GM12892 (cell line): ENCODE measurements around the gene ZNF488. TPM values are rescaled to one million over a fixed set of nuclear protein-coding genes. Genes with fewer than 3 reads are reported as not detected.
"Not testable (repeated sequence)": the region's sequence is repeated elsewhere in the genome, so short reads cannot be mapped to it uniquely, and the experiment has no call there.

Experiments
- DNase-seq: peaks from one replicate; pipeline ENCODE4 v3.0.0; 2011; ENCODE audit not compliant: insufficient read length
- FAIRE-seq: peaks from 2 replicates; lab custom pipeline; 2011; peaks lifted over from hg19 to GRCh38; lab: Jason Lieb, UNC
- POLR2A ChIP-seq: IDR thresholded peaks from 2 replicates; pipeline ENCODE4 v1.6.1; 2011; ENCODE audit warnings: low read depth, low read length, control low read depth
- POLR2AphosphoS5 ChIP-seq: IDR thresholded peaks from 2 replicates; pipeline ENCODE4 v1.6.1; 2011; ENCODE audit warnings: low read depth, low read length, control low read depth
- TAF1 ChIP-seq: IDR thresholded peaks from 2 replicates; pipeline ENCODE4 v1.6.1; 2011; ENCODE audit warnings: low read depth, mild to moderate bottlenecking, control low read depth, low read length, borderline replicate concordance
- polyA plus RNA-seq: library from polyadenylated mRNA; unstranded; fragments of >200 nt; gene quantifications from one replicate; pipeline ENCODE4 v1.2.1, GENCODE V29; 2012; ENCODE audit warnings: missing spikeins, inconsistent platforms; ENCODE audit not compliant: missing spikeins

ZNF488 gene
- not detected for polyA plus RNA-seq

GRCh38 chr10:47384148-47384921, at the start of gene ZNF488:
TSS of gene ZNF488 (minus strand) at chr10:47384293. CDS start at chr10:47368829, 15,464 bp downstream.
- no peak for TF ChIP-seq TAF1
- no peak for TF ChIP-seq POLR2AphosphoS5
- TF ChIP-seq POLR2A: no peak
- FAIRE-seq (no peak), DNase-seq (peak; percentile 79)

GRCh38 chr10:47425813-47426419, 41.8 kb upstream of the ZNF488 start:
- DNase-seq (no peak), FAIRE-seq (no peak)
- TF ChIP-seq POLR2AphosphoS5: no peak
- TF ChIP-seq POLR2A: no peak
- TF ChIP-seq TAF1: no peak

GRCh38 chr10:47424231-47424630, 40.1 kb upstream of the ZNF488 start:
- no peak for TF ChIP-seq POLR2A
- no peak for TF ChIP-seq POLR2AphosphoS5
- TF ChIP-seq TAF1: no peak
- no peak for FAIRE-seq
- DNase-seq: no peak

- TF ChIP-seq TAF1: no peak
- TF ChIP-seq POLR2AphosphoS5: no peak
- TF ChIP-seq POLR2A: no peak
- no peak for FAIRE-seq
- no peak for DNase-seq
Measured at GRCh38 chr10:47423476-47423875, 39.4 kb upstream of the ZNF488 start.

GRCh38 chr10:47421057-47421952, 37.2 kb upstream of the ZNF488 start:
- FAIRE-seq (no peak), DNase-seq (no peak)
- TF ChIP-seq TAF1 (no peak), POLR2AphosphoS5 (no peak), POLR2A (no peak)

- DNase-seq (no peak), FAIRE-seq (no peak)
- TF ChIP-seq POLR2A: no peak
- no peak for TF ChIP-seq TAF1
- no peak for TF ChIP-seq POLR2AphosphoS5
Measured at GRCh38 chr10:47420305-47421056, 36.4 kb upstream of the ZNF488 start.

GRCh38 chr10:47419421-47419820, 35.3 kb upstream of the ZNF488 start:
- no peak for DNase-seq
- TF ChIP-seq POLR2A (no peak), POLR2AphosphoS5 (no peak), TAF1 (no peak)
- no peak for FAIRE-seq

- DNase-seq (no peak), FAIRE-seq (no peak)
- no peak for TF ChIP-seq TAF1
- TF ChIP-seq POLR2A: no peak
- TF ChIP-seq POLR2AphosphoS5: no peak
Measured at GRCh38 chr10:47418966-47419365, 34.9 kb upstream of the ZNF488 start.

GRCh38 chr10:47418321-47418720, 34.2 kb upstream of the ZNF488 start:
- TF ChIP-seq POLR2AphosphoS5 (no peak), TAF1 (no peak), POLR2A (no peak)
- DNase-seq (no peak), FAIRE-seq (no peak)

- FAIRE-seq, DNase-seq: not testable (repeated sequence)
Measured at GRCh38 chr10:47416305-47417218, 32.5 kb upstream of the ZNF488 start.
